RPMI7951 (cell line): ENCODE results near the gene USH2A. TPM values are rescaled to one million over a fixed set of nuclear protein-coding genes. Genes with fewer than 3 reads are reported as not detected.

Experiments used
- DNase-seq: peaks from one replicate; pipeline ENCODE4 v3.0.0-alpha.2; 2012; ENCODE audit warnings: low read depth
- total RNA-seq: library from RNA; depleted of rRNA; stranded (reverse); fragments of >200 nt; shearing (Covaris generic); gene quantifications from 2 replicates; pipeline ENCODE4 v1.2.3, GENCODE V29; 2014

The USH2A gene
- total RNA-seq, 1 experiment from 2014 or later: under 0.01 TPM

DNA sequence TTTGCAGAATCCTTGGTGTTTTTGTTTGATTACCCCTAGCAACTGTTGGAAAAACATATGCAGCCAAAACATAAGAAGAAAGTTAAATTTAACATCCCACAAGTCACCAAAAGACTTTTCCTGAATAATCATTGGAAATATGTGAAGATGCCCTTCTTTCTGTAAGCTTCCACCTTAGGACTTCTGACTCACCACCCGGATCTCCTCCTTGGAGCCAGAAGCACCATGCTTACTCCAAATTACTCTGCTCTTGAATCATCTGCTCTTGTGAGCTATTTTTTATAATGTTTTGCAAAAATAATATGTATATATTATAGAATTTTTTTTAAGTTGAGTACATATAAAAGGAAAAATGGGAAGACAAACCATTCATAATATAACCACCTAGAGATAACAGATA lies 464.4 kb downstream of the USH2A start:
- no peak for DNase-seq

DNA sequence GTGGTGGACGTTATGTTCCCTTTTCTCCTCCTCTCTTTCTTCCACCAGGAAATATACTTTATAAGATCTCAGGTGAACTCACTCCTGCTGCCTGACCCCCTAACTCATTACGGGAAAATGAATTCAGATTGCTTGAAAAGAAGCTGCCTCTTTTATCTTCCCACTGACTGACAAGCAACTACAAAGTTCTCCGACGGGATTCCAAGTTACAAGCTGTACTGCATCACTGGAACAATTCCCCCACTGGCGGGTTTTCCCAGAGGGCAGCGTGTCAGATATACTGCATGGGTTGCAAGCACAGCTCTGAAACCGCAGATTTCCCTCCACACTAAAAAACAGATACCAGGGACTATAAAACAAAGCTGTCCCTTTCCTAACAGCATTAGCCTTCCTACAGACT lies 465.6 kb downstream of the USH2A start:
- DNase-seq: no peak

DNA sequence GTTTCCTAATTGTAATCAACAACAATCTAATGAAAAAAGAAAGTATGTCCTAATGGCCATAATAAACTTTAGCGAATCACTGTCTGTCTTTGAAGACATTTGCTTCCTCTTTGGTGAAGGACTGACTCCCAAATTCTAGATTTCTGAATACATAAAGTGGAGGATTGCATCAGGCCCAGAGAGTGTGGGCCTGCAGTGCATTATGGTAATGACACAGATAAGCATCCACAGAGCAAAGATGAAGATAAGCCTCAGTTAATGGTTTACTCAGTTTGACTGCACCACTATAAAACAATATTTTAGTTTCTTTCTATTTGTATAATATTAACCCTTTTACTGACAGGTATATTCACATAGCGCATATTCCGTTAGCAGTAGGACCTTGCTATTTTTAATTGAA lies 490.7 kb downstream of the USH2A start:
- DNase-seq: no peak

DNA sequence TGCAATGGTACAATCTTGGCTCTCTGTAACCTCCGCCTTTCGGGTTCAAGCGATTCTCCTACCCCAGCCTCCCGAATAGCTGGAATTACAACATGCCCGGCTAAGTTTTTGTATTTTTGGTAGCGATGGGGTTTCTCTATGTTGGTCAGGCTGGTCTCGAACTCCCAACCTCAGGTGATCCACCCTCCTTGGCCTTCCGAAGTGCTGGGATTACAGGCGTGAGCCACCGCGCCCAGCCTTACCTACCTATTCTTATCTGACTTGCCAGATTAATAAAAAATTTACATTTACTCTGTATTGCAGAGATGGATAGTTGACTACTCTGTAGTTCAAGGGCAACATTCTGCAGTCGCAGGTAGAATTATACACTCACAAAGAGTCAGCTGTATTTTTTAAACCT lies 496.6 kb downstream of the USH2A start:
- no peak for DNase-seq

DNA sequence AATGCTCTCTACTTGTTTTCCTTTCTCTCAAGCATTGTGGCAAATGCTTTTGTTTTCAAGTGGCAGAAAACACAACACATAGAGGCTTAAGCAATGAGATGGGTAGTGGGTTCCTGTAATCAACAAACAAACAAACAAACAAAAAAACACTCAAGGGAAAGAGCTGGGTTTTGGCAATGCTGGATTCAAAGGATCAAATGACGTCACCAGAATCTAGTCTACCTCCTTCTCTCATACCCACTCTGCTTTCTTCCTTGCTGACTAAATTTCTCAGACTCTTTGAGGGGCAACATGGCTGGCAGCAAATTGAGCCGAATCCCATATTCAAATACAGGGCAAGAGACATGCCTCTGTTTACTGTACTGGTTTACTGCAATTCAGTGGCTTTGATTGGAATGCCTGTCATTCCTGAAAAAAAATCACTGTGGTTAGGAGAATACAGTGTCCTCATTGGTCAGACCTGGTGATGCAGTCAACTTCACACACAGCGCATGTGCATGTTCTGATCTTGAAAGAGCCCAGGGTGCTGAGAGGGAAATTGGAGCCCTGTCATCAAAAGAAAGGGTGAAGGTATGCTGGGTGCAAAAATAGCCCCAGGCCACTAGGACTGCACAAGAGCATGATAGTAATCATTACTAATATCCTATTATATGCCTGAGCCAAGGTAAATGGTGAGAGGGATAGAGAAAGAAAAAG lies 500.0 kb downstream of the USH2A start:
- DNase-seq: no peak

DNA sequence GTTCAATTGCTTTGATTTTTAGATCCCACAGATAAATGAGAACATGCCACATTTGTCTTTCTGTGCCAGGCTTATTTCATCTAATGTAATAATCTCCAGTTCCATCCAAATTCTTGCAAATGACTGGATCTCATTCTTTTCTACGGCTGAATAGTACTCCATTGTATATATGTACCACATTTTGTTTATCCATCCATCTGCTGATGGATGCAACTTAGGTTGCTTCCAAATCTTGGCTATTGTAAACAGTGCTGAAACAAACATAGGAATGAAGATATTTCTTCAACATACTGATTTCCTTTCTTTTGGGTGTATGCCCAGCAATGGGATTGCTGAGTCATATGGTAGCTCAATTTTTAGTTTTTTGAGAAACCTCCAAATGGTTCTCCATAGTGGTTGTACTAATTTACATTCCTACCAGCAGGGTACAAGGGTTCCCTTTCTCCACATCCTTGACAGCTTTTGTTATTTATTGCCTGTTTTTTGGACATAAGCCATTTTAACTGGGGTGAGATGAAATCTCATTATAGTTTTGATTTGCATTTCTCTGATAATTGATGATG lies 511.8 kb downstream of the USH2A start:
- DNase-seq: peak; percentile 2

DNA sequence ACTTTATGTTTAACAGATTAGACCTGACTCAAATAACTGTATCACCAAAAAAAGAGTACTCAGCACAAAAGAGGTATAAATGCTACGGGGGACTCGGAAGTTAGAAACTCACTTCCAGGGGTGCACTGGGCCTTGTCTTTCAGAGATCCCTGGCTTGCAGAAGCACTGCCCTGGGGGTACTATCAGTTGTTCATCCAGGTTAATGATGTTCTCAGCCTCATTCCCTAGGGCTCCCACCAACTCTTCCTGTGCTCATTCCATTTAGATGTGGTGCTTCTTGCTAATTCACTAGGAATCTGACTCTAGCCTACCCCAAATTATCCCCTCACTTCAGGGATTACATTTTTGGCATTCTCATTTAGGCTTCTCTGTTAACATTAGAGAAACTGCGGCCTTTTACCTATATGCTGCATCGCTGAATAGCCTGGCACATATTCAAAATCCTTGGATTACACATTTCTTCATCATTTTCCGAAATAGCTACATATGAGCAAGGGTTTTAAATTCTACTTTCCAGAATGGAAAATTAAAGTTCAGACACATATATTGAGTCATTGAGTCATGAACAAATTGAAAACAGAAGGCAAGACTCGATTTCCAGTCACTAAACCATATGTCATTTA lies 517.6 kb downstream of the USH2A start:
- DNase-seq: no peak

DNA sequence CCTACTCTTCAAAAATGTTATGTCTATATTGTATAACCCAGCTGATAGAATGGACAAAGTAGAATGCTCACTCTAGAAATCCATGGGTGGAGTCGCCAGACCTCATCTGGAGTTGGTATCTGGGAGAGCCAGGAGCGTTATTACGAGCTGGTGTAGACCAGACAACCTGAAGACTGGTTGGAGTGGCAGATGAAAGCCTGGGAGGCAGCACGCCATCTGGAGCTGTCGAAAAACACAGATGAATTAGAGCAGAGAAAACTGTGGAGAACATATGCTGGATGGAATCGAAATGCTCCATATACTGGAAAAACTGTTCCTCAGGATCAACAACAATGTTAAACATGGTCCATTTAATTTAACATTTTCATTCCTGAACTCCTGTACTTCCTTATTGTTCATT lies 522.6 kb downstream of the USH2A start:
- no peak for DNase-seq

DNA sequence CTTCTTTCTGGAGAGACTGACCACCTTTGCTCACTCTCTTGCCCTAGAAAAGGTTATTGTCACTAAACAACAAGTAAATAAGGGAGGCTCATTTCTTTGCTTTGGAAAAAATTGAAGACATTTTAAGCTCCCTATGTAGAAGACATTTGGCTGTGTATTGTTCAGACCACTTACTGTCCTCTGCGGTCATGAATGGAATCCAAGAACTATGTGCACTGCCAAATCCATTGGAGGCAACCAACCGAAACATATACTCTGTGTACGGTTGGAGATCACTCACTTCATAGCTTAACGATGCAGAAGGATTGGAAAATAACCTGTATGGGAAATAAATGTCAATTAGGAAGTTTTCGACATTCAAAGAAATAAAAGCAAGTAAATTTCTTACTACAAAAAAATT lies 523.3 kb downstream of the USH2A start:
- no peak for DNase-seq

DNA sequence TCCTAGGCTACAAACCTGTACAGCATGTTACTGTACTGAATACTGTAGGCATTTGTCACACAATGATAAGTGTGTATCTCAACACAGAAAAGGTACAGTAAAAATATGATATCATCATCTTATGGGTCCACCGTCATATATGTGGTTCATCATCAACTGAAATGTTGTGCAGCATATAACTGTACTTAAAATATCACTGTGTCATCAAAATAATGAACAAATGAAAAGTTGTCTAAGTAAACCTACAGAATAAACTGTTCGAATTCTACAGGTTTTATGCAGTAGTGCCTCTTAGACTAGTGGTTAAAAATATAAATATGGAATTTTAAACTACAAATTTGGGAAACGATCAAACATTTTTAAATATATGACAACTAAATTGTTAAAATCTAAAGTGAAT lies 527.4 kb downstream of the USH2A start:
- DNase-seq: no peak

DNA sequence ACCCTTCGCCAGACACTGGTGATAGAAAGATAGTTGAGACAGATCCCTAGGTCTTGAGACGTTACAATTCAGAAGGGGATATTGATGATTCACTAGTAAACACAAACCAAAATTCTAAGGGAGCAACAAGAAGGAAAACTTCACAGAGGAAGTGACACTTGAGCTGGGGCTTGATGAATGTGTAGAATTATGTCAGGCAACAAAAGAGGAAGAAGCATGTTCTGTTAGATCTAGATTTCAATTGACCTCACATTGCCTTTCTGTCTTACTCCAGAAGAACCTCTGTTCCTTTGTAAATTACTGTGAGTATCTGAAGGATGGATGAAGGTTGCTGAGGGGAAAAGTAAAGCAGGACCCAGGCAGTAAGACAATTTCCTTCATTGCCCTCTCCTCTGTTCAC lies 528.0 kb downstream of the USH2A start:
- no peak for DNase-seq

DNA sequence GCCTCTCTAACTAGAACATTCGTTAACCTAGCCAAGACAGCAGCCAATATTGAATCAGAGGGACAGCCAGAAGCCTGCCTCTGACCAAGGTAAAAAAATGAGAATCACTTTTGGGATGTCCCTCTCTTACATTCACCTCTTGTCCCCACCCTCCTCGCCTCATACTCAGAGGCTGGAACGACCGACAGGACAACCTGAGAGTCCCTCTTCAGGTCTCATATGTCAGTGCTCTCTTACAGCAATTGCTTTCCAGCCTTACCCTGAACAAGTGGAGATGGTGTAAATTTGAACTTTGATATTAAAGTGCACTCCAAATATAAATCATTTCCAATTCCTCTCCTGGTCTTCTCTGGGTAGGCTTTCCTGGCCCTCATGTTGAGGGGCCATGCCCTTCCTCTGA lies 528.6 kb downstream of the USH2A start:
- no peak for DNase-seq

DNA sequence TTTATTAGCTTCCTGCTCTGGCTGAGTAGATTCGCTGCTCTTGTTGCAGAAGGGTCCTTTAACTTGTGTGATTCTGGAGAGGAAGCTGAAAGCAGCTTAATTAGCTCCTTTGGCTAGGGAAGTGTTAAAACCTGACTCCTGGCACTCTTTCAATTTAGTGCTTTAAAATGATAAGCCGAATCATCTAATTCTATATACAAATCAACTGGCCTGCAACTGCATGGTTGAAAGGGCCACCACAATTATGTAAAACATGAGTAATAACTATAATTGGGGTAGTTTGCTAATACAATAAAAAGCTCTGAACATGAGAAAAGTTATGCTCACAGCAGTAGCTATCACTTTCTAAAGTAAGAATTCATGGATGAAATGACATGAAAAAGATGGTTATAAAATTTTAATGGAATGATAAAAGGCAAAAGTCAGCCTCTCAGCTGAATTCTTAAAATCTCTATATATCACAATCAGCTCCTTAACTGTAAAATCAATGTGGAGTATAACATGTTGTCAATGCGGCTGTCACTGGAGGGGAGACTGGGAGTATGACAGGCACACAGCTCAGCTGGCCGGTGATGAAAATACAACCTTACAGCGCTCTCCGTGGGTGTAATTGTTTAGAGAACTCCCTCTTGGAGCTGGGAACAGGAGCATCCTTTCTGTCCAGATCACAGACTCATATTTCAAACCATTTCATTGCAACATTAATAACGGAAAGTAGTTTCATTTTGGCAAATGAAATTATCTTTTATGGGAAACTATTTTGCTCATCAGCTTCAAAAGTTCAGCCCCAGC lies 531.8 kb downstream of the USH2A start:
- DNase-seq: no peak

DNA sequence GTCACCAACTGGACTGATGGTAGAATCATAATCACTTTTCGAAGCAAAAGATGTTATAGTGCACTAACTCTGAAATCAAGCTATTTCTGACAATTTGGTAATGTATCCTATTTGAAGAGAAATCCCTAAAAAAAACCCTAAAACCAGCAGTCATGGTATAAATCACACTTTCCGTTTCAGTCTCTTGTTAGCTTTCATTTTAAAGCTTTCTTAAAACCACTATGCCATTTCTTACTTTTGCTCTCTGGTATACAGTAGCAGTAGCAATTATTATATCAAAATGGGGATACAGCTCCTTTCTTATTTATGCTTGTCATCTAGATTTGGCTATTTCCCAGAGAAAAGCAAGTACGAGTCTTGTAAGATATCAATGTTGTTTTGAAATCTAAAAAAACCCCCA lies 532.8 kb downstream of the USH2A start:
- DNase-seq: no peak

DNA sequence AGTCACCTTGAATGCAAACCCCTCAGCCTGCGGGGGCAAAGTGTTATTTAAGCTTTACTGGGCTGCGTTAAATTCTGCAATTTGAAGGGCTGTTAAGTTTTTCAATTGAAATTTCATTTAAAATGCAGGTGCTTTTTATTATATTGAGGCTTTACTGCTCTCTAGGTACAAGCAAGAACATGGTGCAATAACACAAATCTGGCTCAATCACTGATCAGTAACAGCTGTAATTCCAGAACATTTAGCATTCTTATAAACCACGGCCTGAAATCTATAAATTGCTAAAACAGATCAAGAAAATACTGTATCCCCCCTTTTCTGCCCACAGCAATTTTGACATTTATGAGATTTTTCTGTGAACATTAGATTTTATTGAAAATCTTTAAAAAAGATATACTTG lies 533.4 kb downstream of the USH2A start:
- no peak for DNase-seq

DNA sequence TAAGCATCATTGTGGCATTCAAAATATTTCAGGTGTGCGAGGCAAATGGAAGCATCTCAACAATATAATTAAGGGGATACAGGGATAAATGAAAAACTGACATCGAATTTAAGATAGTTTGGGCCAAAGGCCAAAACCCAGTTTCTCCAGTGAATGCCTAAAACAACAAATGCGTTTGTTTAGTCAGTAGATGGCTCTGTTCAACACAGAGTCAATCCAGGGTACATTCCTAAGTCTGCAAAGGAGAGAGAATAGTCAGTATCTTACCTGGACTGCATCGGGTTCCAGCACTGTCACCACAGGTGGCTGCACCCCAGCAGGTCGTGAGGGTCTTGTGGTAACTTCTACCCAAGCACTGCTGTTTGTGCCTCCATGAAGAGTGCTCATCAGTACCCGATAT lies 535.1 kb downstream of the USH2A start:
- no peak for DNase-seq

DNA sequence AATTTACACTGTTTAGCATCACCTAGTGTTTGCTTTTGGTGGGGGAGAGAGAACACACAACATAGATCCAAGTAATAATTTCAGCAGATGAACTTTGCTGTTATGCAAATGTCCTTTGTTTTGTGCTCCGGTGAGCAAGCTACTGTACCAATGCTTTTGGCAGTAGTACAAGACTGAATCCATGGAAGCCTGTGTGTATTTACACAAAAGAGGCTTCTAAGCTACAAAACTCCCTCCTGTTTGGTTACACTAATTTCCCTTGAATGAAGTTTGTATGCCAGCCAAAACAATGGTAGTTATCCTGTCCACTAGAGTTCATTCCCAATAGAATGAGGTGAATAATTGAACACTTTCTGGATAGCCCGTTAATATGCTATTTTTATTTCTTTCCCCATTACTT lies 535.6 kb downstream of the USH2A start:
- no peak for DNase-seq

DNA sequence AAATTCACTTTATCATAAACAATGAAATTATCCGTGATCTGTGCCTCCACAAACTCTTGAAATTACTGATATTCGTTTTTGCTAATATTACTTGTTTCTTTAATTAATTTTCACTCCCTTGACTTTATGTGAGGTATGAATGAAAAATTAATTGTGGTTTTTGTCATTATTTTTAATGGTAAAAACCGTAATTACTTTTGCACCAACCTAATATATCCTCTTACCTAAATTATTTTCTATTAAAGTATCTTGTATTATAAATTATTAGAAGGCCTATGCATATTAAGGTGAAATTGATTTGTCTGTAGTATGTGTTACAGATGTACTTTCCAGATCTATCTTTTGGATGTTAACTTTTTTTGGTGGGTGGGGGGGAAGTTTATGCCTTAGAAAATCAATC lies 540.2 kb downstream of the USH2A start:
- DNase-seq: no peak

DNA sequence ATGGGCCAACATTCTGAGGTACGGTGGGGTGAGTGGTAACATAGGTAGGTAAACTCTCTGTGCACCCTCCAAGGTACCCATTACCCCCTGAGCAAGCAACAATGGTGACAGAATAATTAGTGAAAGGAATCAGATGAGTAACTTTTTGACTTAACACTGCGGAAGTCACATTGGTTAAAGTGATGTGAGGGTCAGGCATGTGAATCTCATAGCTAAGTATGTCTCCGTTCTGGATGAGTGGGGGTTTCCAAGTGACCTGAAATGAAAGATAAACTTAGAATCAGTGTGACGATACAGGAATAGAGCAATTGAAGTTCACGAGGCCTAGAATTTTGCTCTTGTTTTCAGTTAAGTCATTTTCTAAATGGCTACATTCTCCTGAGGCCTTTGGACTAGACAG lies 544.4 kb downstream of the USH2A start:
- DNase-seq: no peak

DNA sequence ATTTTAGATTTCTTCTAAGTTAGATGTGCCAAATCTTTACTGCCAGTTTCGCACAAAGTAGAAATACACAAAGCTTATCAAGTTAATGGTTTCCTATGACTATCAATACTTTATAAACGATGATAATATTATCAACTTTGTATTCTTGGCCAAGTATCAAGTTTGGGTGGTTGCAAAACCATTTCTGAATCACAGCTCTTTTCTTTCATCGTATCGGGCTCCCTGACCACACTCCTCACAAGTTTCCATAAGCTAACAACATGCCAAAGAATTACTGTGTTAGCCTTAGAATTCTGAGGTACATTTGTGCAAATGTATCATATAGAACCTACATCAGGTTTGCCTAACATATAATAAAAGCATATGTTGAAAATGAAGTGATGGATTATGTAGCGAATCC lies 545.1 kb downstream of the USH2A start:
- no peak for DNase-seq

DNA sequence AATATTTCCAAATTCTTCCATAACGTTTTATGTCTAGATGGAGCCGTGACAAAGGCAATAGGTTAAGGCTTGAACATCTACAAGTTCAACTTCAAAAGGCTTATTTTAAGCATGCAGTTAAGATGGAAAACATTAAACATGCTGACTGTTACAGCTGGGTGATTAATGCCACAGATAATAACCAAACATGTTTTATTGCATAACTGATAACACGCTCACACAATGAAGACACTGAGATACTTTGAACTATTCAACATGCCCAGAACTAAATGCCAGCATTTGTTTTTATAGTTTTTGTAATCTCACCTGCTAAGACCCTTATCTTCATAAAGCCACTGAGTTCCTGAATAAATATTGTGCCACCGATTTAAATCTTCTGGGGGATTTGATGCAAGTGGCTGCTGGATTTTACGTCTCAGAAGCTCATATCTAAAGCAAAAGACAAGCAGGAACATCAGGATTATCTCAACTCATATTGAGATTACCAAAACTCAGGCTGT lies 545.7 kb downstream of the USH2A start:
- DNase-seq: no peak

DNA sequence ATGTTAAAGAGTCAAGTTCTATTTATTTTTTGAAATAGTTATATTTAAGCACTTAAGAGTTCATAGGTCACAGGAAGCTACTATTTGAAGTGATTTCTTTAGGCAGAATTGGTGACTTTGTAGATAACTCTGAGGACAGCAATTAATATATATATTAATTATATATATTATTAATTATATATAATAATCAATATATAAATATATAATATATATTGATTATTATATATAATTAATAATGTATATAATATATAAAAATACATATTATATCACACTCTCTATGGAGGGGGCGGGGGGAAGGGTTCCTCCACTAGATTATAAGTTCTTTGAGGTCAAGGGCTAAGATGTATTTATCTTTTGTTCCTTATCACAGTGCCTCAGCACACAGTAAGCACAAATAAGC lies 547.5 kb downstream of the USH2A start:
- no peak for DNase-seq

DNA sequence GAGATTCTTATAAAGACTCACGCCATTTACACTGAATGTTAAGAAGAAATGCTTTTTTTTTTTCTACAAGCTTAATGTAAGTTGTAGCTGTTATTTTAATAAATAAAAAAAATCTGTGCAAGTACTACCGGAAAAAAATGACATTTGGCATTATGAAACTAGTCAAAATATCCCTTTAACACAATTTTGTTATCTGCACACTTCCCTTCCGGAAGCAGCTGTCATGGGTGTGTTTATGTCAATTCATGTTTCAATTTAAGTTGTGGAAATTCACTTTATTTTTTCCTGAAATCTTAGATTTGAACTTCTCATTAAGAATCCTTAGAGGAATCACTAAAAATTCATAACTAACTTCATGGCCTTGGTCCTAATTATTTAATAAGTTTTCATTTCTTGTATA lies 548.0 kb downstream of the USH2A start:
- DNase-seq: no peak
